Erythroblast (primary cell): Measurements from ENCODE around the gene HOXB5.

Source experiments
- GATA1 ChIP-seq: IDR thresholded peaks from 2 replicates; pipeline ENCODE4 v1.6.1; 2011; ENCODE audit warnings: low read depth, mild to moderate bottlenecking, control low read depth, low read length, moderate library complexity
- POLR2A ChIP-seq: IDR thresholded peaks from 2 replicates; pipeline ENCODE4 v1.6.1; 2011; ENCODE audit warnings: mild to moderate bottlenecking, low read length

- TF ChIP-seq POLR2A: no peak
- no peak for TF ChIP-seq GATA1
Measured at GRCh38 chr17:48583708-48584222, 9.8 kb downstream of the HOXB5 start.
